B cell (primary cell): ENCODE results near the gene CYP3A4.
"Not testable (repeated sequence)": the region's sequence is repeated elsewhere in the genome, so short reads cannot be mapped to it uniquely, and the experiment has no call there.

Source experiments
- EZH2 ChIP-seq: IDR thresholded peaks from 2 replicates; pipeline ENCODE4 v1.6.1; 2012; ENCODE audit warnings: borderline replicate concordance, low read depth, mild to moderate bottlenecking, moderate library complexity, low read length; ENCODE audit not compliant: insufficient read depth, poor library complexity, severe bottlenecking
- TF ChIP-seq, protein P1 (sequence below): fragments of 200-600 bp; IDR thresholded peaks from one replicate; pipeline ENCODE4 v1.8.0; 2022; ENCODE audit warnings: antibody characterized with exemption, mild to moderate bottlenecking

DNA sequence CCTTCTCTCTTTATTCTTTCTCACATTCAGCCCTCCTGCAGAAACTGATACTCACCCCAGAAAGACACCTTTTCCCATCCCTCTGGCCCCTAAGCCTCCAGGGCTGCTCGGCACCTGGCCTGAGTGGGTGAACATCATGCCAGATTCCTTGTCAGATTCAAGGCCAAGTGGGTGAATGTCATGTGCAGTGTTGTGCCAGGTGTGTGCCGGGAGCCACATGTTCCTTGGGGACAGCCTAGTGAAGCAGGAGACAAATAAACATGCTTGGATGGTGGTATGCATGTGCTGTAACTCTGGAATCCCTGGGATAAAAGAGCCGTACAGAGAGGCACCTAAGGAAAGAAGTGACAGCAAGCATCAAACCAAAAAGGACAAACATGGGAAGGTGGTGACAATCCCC is 1.7 kb upstream of the CYP3A4 start:
- TF ChIP-seq, protein P1, sequence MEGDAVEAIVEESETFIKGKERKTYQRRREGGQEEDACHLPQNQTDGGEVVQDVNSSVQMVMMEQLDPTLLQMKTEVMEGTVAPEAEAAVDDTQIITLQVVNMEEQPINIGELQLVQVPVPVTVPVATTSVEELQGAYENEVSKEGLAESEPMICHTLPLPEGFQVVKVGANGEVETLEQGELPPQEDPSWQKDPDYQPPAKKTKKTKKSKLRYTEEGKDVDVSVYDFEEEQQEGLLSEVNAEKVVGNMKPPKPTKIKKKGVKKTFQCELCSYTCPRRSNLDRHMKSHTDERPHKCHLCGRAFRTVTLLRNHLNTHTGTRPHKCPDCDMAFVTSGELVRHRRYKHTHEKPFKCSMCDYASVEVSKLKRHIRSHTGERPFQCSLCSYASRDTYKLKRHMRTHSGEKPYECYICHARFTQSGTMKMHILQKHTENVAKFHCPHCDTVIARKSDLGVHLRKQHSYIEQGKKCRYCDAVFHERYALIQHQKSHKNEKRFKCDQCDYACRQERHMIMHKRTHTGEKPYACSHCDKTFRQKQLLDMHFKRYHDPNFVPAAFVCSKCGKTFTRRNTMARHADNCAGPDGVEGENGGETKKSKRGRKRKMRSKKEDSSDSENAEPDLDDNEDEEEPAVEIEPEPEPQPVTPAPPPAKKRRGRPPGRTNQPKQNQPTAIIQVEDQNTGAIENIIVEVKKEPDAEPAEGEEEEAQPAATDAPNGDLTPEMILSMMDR = not testable (repeated sequence)
- not testable (repeated sequence) for TF ChIP-seq EZH2
